ENCODE measurements around the gene GPR161.

The GPR161 gene

DNA sequence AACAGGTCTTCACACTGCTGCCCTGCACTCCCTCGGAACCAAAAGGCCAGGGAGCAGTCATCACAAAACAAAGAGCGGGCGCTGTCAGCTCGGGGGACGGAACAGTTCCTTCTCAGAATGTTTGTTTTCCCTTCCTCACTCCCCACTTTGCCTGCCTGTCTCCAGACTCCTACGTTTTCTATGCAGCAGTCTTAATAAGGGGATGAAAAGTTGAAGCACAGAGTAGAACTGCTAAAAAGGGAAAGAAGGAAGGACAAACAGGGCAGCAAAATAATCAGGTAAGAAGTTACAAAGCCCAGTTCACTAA lies 738 bp upstream of the GPR161 start:
- Histone ChIP-seq H3K4me3 (ENCODE audit: low read depth, low read length) (peak overlapping the region; percentile 53), H2AFZ (peak overlapping the region; percentile 81), H3K27me3 (ENCODE audit: control insufficient read depth, insufficient read depth, low read length) (no peaks in the 10 kb centered on the region), H3K9me3 (ENCODE audit: control insufficient read depth, low read length) (no peaks in the 10 kb centered on the region), H3K27ac (peak overlapping the region; percentile 62), H3K4me1 (no peaks in the 10 kb centered on the region), H3K79me2 (no peaks in the 10 kb centered on the region), H3K36me3 (ENCODE audit: control insufficient read depth, insufficient read depth, low read length) (no peaks in the 10 kb centered on the region), H3K4me2 (ENCODE audit: low read length) (peak overlapping the region; percentile 77), H3K9ac (no peak overlapping the region)
- TF ChIP-seq, protein P1, sequence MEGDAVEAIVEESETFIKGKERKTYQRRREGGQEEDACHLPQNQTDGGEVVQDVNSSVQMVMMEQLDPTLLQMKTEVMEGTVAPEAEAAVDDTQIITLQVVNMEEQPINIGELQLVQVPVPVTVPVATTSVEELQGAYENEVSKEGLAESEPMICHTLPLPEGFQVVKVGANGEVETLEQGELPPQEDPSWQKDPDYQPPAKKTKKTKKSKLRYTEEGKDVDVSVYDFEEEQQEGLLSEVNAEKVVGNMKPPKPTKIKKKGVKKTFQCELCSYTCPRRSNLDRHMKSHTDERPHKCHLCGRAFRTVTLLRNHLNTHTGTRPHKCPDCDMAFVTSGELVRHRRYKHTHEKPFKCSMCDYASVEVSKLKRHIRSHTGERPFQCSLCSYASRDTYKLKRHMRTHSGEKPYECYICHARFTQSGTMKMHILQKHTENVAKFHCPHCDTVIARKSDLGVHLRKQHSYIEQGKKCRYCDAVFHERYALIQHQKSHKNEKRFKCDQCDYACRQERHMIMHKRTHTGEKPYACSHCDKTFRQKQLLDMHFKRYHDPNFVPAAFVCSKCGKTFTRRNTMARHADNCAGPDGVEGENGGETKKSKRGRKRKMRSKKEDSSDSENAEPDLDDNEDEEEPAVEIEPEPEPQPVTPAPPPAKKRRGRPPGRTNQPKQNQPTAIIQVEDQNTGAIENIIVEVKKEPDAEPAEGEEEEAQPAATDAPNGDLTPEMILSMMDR (IDR thresholded peaks at IDR 0.05), result no peak

DNA sequence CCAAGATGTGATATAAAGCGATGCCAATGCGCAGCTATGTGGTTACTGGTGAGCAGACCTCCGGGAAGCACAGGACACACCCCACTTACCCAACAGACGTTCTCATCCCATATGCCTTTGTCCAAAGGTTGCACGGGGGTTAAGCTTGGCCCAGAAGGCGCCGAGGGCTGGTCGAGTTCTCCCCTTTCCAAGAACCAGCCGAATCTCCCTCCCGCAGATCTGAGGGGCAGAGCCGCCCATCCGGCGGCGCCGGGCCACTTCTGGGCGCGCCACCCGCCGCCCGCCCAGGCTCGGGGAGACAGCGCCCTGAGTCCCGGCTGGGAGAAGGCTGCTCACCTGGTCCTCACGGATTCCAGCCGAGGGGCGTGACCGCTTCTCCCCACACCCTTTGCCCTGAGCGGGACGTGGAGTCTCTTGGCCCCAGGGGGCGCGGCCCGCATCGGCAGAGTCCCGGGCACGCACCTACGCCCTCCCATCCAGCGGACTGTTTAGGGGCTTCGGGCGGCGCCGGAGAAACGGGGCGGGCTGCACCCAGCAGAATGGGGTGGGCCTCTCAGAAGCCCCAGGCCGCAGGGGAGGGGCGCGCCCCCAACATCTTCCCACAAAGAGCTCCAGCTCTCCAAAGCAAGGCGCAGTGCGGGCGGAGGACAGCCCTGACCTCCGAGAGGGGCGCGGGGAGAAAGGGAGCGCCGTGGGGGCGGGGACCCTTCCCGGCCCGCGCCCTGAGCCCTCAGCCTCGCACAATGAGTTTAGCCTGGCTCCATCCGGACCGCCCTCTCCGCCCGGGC lies 615 bp downstream of the GPR161 start:
- H3K9me3 ChIP-seq (ENCODE audit: control insufficient read depth, low read length), result no peaks in the 10 kb centered on the region
- TF ChIP-seq, protein P1 (IDR thresholded peaks at IDR 0.05), result no peak
- no peaks in the 10 kb centered on the region for H3K79me2 ChIP-seq
- H2AFZ ChIP-seq, result peak overlapping the region; percentile 76
- H3K9ac ChIP-seq, result no peak overlapping the region
- H3K36me3 ChIP-seq (ENCODE audit: control insufficient read depth, insufficient read depth, low read length), result no peaks in the 10 kb centered on the region
- H3K4me1 ChIP-seq, result no peaks in the 10 kb centered on the region
- H3K27ac ChIP-seq, result no peak overlapping the region
- peak overlapping the region; percentile 78 for H3K4me2 ChIP-seq (ENCODE audit: low read length)
- H3K27me3 ChIP-seq (ENCODE audit: control insufficient read depth, insufficient read depth, low read length), result no peaks in the 10 kb centered on the region
- H3K4me3 ChIP-seq (ENCODE audit: low read depth, low read length), result peak overlapping the region; percentile 66

DNA sequence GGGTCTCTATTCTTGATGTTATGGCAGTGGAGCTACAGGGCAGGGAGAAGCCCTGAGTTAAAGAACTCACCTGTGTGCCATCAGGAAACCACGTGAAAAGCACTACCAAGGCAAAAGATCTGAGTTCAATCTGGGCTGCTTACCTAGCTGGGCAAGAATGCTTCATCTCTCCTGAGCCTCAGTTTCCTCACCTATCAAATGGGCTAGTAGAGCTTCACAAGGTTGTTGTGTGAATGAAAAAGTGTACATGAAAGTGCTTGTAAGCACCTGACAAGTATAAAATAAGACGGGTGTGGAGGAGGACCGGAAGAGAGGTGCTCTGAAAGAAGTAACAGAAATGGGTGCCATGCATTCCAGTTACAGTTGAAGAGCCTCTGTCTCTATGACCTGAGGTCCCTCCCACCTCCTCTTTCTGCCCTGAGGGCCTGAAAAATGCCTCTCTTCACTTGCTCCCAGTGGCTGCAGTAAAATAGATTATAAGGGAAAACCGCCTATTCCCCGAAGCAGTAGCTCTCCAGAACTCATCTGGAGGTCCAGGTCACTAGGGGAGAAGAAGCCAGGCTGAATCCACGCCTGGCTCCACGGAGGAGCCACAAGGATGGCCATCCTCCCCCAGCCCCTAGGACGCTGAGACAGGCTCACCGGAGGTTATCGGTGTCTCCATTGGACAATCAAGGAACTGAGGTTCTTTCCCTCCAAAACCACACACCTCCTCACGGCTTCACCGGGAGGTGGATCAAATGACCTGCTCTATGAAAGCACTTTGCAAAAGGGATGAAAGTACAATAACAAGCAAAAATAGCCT lies 1.4 kb downstream of the GPR161 start:
- no peaks in the 10 kb centered on the region for H3K4me1 ChIP-seq
- H3K79me2 ChIP-seq, result no peaks in the 10 kb centered on the region
- peak overlapping the region; percentile 66 for H3K4me3 ChIP-seq (ENCODE audit: low read depth, low read length)
- no peak overlapping the region for H3K27ac ChIP-seq
- TF ChIP-seq, protein P1 (IDR thresholded peaks at IDR 0.05), result no peak
- H3K27me3 ChIP-seq (ENCODE audit: control insufficient read depth, insufficient read depth, low read length), result no peaks in the 10 kb centered on the region
- H3K9me3 ChIP-seq (ENCODE audit: control insufficient read depth, low read length), result no peaks in the 10 kb centered on the region
- no peak overlapping the region for H3K9ac ChIP-seq
- peak overlapping the region; percentile 76 for H2AFZ ChIP-seq
- H3K36me3 ChIP-seq (ENCODE audit: control insufficient read depth, insufficient read depth, low read length), result no peaks in the 10 kb centered on the region
- peak overlapping the region; percentile 78 for H3K4me2 ChIP-seq (ENCODE audit: low read length)

DNA sequence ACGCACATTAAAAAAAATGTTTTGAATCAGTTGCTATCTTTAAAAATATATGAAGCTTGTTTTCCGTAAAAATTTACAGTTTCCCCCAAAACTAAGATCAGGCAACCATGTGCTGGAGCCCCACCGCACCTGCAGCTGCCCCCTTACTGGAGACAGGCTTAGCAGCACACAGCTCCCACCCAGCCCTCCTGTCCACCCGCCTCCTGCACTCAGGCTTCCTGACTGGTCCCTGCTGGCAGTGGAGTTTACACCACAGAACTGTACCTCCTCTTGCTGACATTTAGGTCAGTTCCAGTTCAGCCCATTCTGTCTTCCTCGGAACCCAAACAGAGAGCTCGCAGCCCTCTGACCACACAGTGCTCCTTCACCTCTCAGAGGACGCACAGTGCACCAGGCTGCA lies 2.1 kb downstream of the GPR161 start:
- no peaks in the 10 kb centered on the region for H3K9me3 ChIP-seq (ENCODE audit: control insufficient read depth, low read length)
- no peaks in the 10 kb centered on the region for H3K4me1 ChIP-seq
- H3K4me3 ChIP-seq (ENCODE audit: low read depth, low read length), result no peak overlapping the region
- TF ChIP-seq, protein P1 (IDR thresholded peaks at IDR 0.05), result no peak
- no peak overlapping the region for H3K9ac ChIP-seq
- no peaks in the 10 kb centered on the region for H3K27me3 ChIP-seq (ENCODE audit: control insufficient read depth, insufficient read depth, low read length)
- H2AFZ ChIP-seq, result no peak overlapping the region
- H3K27ac ChIP-seq, result no peak overlapping the region
- H3K79me2 ChIP-seq, result no peaks in the 10 kb centered on the region
- H3K36me3 ChIP-seq (ENCODE audit: control insufficient read depth, insufficient read depth, low read length), result no peaks in the 10 kb centered on the region
- H3K4me2 ChIP-seq (ENCODE audit: low read length), result no peak overlapping the region
